GM12878 (cell line): ENCODE measurements around the gene DDX39A. TPM values are rescaled to one million over a fixed set of nuclear protein-coding genes. Genes with fewer than 3 reads are reported as not detected.

Experiments used
- ATAC-seq: fragments of 200-7000 bp; cut with Tn5 transposase; 3 replicates; pipeline ENCODE4 v1.9.1; 2020; ENCODE audit warnings: mild to moderate bottlenecking, moderate library complexity
- BruUV-seq: library from RNA; stranded (reverse); fragments of 400-500 nt; replicated peaks from 2 replicates; lab custom pipeline; 2021; lab: Mats Ljungman, UMichigan
- CTCF ChIA-PET: fragments of 300-600 bp; sonication (Branson Sonifier 250); formaldehyde crosslinking; extraction: SDS; loops from one replicate; lab custom pipeline; 2021; ENCODE audit warnings: inconsistent platforms; lab: Yijun Ruan, JAX
- POLR2A ChIA-PET: fragments of 350-600 bp; formaldehyde crosslinking; extraction: SDS; loops from one replicate; lab custom pipeline; 2021; ENCODE audit warnings: inconsistent platforms; lab: Charles Lee
- RAD21 ChIA-PET: fragments of 300-600 bp; sonication (Branson Sonifier 250); formaldehyde crosslinking; loops from one replicate; lab custom pipeline; 2023; ENCODE audit warnings: antibody characterized with exemption; ENCODE audit not compliant: unreplicated experiment; lab: Charles Lee
- SMC1A ChIA-PET: fragments of 300-600 bp; sonication (Branson Sonifier 250); formaldehyde crosslinking; loops from one replicate; lab custom pipeline; 2023; ENCODE audit not compliant: unreplicated experiment, uncharacterized antibody; lab: Charles Lee
- DNase-seq: peaks from one replicate; pipeline ENCODE4 v3.0.0-alpha.2; 2011; ENCODE audit warnings: low read depth, low spot score
- FAIRE-seq: peaks from 3 replicates; lab custom pipeline; 2011; peaks lifted over from hg19 to GRCh38; lab: Jason Lieb, UNC
- H2AFZ ChIP-seq: 2 replicates; pipeline ENCODE4 v1.6.0; 2011; ENCODE audit warnings: low read depth, low read length, control low read depth; ENCODE audit not compliant: control insufficient read depth
- H3K27ac ChIP-seq: 2 replicates; pipeline ENCODE4 v1.5.1; 2011; ENCODE audit warnings: control low read depth; ENCODE audit not compliant: control insufficient read depth, insufficient read depth
- H3K27me3 ChIP-seq, 2 experiments: replicated peaks in 1 of 2; 2 replicates each; pipeline versions ENCODE4 v1.6.0 to v1.6.1; 2011; ENCODE audit warnings: low read length in 1 of 2; ENCODE audit not compliant: control insufficient read depth in 2 of 2, insufficient read depth in 2 of 2
- H3K36me3 ChIP-seq, 2 experiments: 2 replicates each; pipeline ENCODE4 v1.5.1; 2011; ENCODE audit warnings: low read length in 1 of 2; ENCODE audit not compliant: control insufficient read depth in 2 of 2, insufficient read depth in 2 of 2
- H3K4me1 ChIP-seq: 2 replicates; pipeline ENCODE4 v1.6.1; 2011; ENCODE audit warnings: mild to moderate bottlenecking, low read length, moderate library complexity, mixed read lengths; ENCODE audit not compliant: control insufficient read depth, insufficient read depth
- H3K4me2 ChIP-seq: 2 replicates; pipeline ENCODE4 v1.6.0; 2011; ENCODE audit warnings: control low read depth; ENCODE audit not compliant: control insufficient read depth, insufficient read depth
- H3K4me3 ChIP-seq: fragments of 200-600 bp; sonication (generic); 2 replicates; pipeline ENCODE4 v1.5.1; 2016
- H3K79me2 ChIP-seq: 2 replicates; pipeline ENCODE4 v1.6.0; 2011; ENCODE audit warnings: low read length; ENCODE audit not compliant: control insufficient read depth, insufficient read depth
- H3K9ac ChIP-seq: 2 replicates; pipeline ENCODE4 v1.8.0; 2011; ENCODE audit warnings: low read length, control low read depth, mixed read lengths; ENCODE audit not compliant: control insufficient read depth, insufficient read depth
- H3K9me3 ChIP-seq: replicated peaks from 3 replicates; pipeline ENCODE4 v1.5.1; 2011; ENCODE audit warnings: mild to moderate bottlenecking, low read length; ENCODE audit not compliant: control insufficient read depth, insufficient read depth
- H4K20me1 ChIP-seq: 2 replicates; pipeline ENCODE4 v1.6.0; 2011; ENCODE audit not compliant: control insufficient read depth, insufficient read depth
- IRF4 ChIP-seq: IDR thresholded peaks from 2 replicates; pipeline ENCODE4 v1.6.1; 2011; ENCODE audit warnings: low read depth, low read length
- JUND ChIP-seq: IDR thresholded peaks from 2 replicates; pipeline ENCODE4 v1.6.1; 2012; ENCODE audit warnings: low read depth, mild to moderate bottlenecking, low read length, improper control_type of control experiment, moderate library complexity
- MTA2 ChIP-seq: fragments of 450-650 bp; IDR thresholded peaks from 2 replicates; pipeline ENCODE4 v1.6.1; 2016; ENCODE audit warnings: low read depth, mild to moderate bottlenecking, moderate library complexity
- NBN ChIP-seq: fragments of 450-650 bp; IDR thresholded peaks from 2 replicates; pipeline ENCODE4 v1.6.1; 2016
- RAD51 ChIP-seq: fragments of 450-650 bp; IDR thresholded peaks from 2 replicates; pipeline ENCODE4 v1.6.1; 2016; ENCODE audit warnings: moderate library complexity, mild to moderate bottlenecking, inconsistent platforms
- SIX5 ChIP-seq: IDR thresholded peaks from 2 replicates; pipeline ENCODE4 v1.6.1; 2011; ENCODE audit warnings: mild to moderate bottlenecking, low read depth, low read length, moderate library complexity; ENCODE audit not compliant: severe bottlenecking
- STAT1 ChIP-seq: fragments of 450-650 bp; conservative IDR thresholded peaks from 2 replicates; pipeline ENCODE4 v1.6.1; 2014; ENCODE audit warnings: antibody characterized with exemption, mild to moderate bottlenecking
- ZNF217 ChIP-seq: fragments of 450-650 bp; IDR thresholded peaks from 2 replicates; pipeline ENCODE4 v1.6.1; 2017; ENCODE audit warnings: antibody characterized with exemption, mild to moderate bottlenecking
- WGBS: methylation state at CpG from one replicate; pipeline ENCODE4 v1.1.6; 2016; ENCODE audit warnings: low lambda C conversion rate; ENCODE audit not compliant: insufficient replicate concordance, insufficient coverage; ENCODE audit errors: missing lambda C conversion rate; 5-methylcytosine and 5-hydroxymethylcytosine counted together
- in situ Hi-C: fragments of 300-500 bp; cut with MboI; formaldehyde crosslinking; loops from 9 replicates; pipeline ENCODE4 v1.14.3; 2018; ENCODE audit warnings: mixed read lengths
- intact Hi-C: fragments of 100-400 bp; cut with micrococcal nuclease; formaldehyde crosslinking; loops from one replicate; pipeline ENCODE4 v1.14.2; 2022; ENCODE audit not compliant: unreplicated experiment
- polyA plus RNA-seq, 11 experiments: library from polyadenylated mRNA; depleted of rRNA in 4 of 11; unstranded in 6 of 11; stranded (reverse) in 5 of 11; fragments of >200 nt; fragmentation: Nextera tagmentation in 4 of 11; fragmentation: Illumina TruSeq in 1 of 11; extraction: Ambion mirVana in 4 of 11; extraction: Trizol in 1 of 11; gene quantifications; 1 replicate in 1 of 11; 2 replicates in 10 of 11; pipeline versions ENCODE4 v1.2.1 to v1.2.3, GENCODE V29; 2011 to 2016; ENCODE audit warnings: inconsistent platforms in 2 of 11, missing spikeins in 2 of 11, low read depth in 1 of 11
- total RNA-seq, 4 experiments: library from RNA; depleted of rRNA in 3 of 4; stranded (reverse); fragments of >200 nt in 3 of 4; fragmentation: Illumina TruSeq in 1 of 4; extraction: Trizol in 1 of 4; gene quantifications; 2 replicates each; pipeline versions ENCODE4 v1.2.1 to v1.2.3, GENCODE V29; 2013 to 2021
- TF ChIP-seq, protein P1 (sequence below): IDR thresholded peaks from 2 replicates; pipeline ENCODE4 v1.6.1; 2011; ENCODE audit warnings: low read depth, low read length, improper control_type of control experiment, borderline replicate concordance
- TF ChIP-seq, protein P2 (sequence below): IDR thresholded peaks from 2 replicates; pipeline ENCODE4 v1.6.1; 2011; ENCODE audit warnings: borderline replicate concordance, low read depth, mild to moderate bottlenecking, moderate library complexity, mixed read lengths, low read length; ENCODE audit not compliant: insufficient read depth; ENCODE audit errors: extremely low read length

DDX39A gene
- total and polyA plus RNA-seq, 10 of the 15 experiments (the other 5 are each of a cell fraction or from before 2014, with no cell fraction given) = 113 to 378 (median 224) TPM

DNA sequence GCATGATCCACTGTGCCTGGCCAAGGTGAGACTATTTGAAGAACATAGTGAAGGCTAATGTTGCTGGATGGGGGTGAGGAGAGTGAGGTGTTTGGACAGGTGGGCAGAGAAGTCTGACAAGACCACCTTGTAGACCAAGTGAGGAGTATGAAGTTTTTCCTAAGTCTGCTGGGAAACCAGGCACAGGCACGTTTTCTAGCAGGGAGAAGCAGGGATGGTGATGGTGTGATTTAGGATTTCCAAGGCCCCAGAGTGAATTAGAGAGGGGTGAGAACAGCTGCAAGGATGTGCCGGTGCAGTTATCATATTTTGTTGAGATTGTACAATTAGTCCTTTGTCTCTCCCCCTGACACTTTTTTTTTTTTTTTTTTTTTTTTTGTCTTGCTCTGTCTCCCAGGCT, 8.3 kb upstream of the DDX39A start:
- Histone ChIP-seq H3K36me3 (no peaks in the 10 kb centered on the region), H4K20me1 (no peaks in the 10 kb centered on the region), H3K27ac (no peak overlapping the region), H3K4me1 (peaks cover 9% of the 10 kb centered on the region), H3K9ac (no peak overlapping the region), H2AFZ (no peak overlapping the region), H3K27me3 (no peaks in the 10 kb centered on the region), H3K9me3 (no peaks in the 10 kb centered on the region), H3K4me2 (no peak overlapping the region), H3K4me3 (no peak overlapping the region), H3K79me2 (no peaks in the 10 kb centered on the region)
- intact Hi-C loops = no loop called here
- TF ChIP-seq SIX5 (no peak), ZNF217 (no peak), RAD51 (no peak), IRF4 (no peak), STAT1 (no peak), JUND (no peak), NBN (no peak), MTA2 (no peak)
- TF ChIP-seq, protein P1, sequence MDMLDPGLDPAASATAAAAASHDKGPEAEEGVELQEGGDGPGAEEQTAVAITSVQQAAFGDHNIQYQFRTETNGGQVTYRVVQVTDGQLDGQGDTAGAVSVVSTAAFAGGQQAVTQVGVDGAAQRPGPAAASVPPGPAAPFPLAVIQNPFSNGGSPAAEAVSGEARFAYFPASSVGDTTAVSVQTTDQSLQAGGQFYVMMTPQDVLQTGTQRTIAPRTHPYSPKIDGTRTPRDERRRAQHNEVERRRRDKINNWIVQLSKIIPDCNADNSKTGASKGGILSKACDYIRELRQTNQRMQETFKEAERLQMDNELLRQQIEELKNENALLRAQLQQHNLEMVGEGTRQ = no peak
- TF ChIP-seq, protein P2, sequence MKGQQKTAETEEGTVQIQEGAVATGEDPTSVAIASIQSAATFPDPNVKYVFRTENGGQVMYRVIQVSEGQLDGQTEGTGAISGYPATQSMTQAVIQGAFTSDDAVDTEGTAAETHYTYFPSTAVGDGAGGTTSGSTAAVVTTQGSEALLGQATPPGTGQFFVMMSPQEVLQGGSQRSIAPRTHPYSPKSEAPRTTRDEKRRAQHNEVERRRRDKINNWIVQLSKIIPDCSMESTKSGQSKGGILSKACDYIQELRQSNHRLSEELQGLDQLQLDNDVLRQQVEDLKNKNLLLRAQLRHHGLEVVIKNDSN = no peak
- in situ Hi-C loops = no loop called here
- DNase-seq = no peak
- ChIA-PET SMC1A (no interaction called here), POLR2A (interaction anchor here (0.8 kb wide), 1 partner anchor 11 kb away, joined by 6 read pairs; no protein-coding TSS in a partner anchor), RAD21 (no interaction called here), CTCF (interaction anchor here (0.7 kb wide), 1 partner anchor 59 kb away, joined by 3 read pairs; no protein-coding TSS in a partner anchor)
- 50% methylated on average over 2 of the region's 2 CpGs for WGBS
- FAIRE-seq = no peak
- no TSS peak for BruUV-seq
- ATAC-seq = no peak
